Measurements from ENCODE around the gene MACIR. TPM values are rescaled to one million over a fixed set of nuclear protein-coding genes. Genes with fewer than 3 reads are reported as not detected.

The MACIR gene, protein sequence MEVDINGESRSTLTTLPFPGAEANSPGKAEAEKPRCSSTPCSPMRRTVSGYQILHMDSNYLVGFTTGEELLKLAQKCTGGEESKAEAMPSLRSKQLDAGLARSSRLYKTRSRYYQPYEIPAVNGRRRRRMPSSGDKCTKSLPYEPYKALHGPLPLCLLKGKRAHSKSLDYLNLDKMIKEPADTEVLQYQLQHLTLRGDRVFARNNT
- total RNA-seq: 7.6 TPM
- polyA plus RNA-seq: 6.0 TPM
- long read RNA-seq, donor 1: 0 reads
- long read RNA-seq, donor 2: 0 reads
- long read RNA-seq, donor 3, transcript C5orf30-201 (3 exons, 3,049 nt): major isoform, 9 of 12 reads
- long read RNA-seq, donor 3, partial matches to known transcripts: 0 of 12 reads
- long read RNA-seq, donor 3, other reads (novel, unspliced or antisense): 0 of 12 reads
- long read RNA-seq, donor 4, partial matches to known transcripts: 0 of 1 reads
- long read RNA-seq, donor 4, other reads (novel, unspliced or antisense): 0 of 1 reads
- long read RNA-seq, donor 5, transcript C5orf30-201 (3 exons, 3,049 nt): major isoform, 5 of 18 reads
- long read RNA-seq, donor 5, partial matches to known transcripts: 10 of 18 reads
- long read RNA-seq, donor 5, other reads (novel, unspliced or antisense): 0 of 18 reads
- long read RNA-seq, donor 6, partial matches to known transcripts: 0 of 3 reads
- long read RNA-seq, donor 6, other reads (novel, unspliced or antisense): 0 of 3 reads
- long read RNA-seq, donor 7, partial matches to known transcripts: 0 of 4 reads
- long read RNA-seq, donor 7, other reads (novel, unspliced or antisense): 0 of 4 reads
- long read RNA-seq, donor 8: 0 reads
- long read RNA-seq, donor 9, partial matches to known transcripts: 0 of 3 reads
- long read RNA-seq, donor 9, other reads (novel, unspliced or antisense): 0 of 3 reads
- long read RNA-seq, donor 10, partial matches to known transcripts: 0 of 1 reads
- long read RNA-seq, donor 10, other reads (novel, unspliced or antisense): 0 of 1 reads

DNA sequence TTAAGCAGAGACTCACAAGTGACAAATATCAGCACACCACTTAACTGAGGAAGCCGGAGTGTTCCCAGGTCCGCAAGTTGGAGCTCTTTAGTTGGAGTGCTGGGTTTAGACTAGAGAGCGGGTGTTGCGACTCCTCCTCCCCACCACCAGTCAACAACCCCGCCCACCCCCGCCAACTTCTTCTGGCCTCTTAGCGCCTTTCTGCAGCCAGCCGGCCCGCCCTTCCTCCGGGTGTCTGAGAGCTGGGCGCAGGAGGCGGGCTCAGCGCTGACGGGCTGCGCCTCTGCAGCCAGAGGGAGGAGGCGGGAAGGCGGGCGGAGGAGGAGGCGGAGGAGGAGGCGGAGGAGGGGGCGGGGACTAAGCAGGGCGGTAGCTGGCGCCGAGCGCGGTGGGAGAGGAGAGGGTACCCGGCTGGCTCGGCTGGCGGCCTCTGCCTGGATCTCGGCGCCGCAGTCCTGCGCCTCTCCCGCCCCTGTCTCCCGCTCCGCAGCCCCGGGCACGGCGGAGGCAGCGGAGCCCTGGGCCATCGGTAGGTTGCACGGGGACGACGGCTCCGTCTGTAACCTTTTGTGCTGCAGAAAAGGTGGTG, at the start of gene MACIR:
MACIR (plus strand) TSS at position 396 of the 589 bp plus-strand sequence. CDS start 17,157 bp downstream, outside the sequence.
- peaks cover 0 to 3% of the 10 kb centered on the region in 2 donors for H3K27me3 ChIP-seq (ENCODE audit: control insufficient read depth in 2 of 2, insufficient read depth in 1 of 2, low read length in 1 of 2)
- no peaks in the 10 kb centered on the region for H3K36me3 ChIP-seq (ENCODE audit: control insufficient read depth in 2 of 2, insufficient read depth in 2 of 2, low read length in 1 of 2)
- WGBS: under 1% methylated on average over 45 of the region's 45 CpGs
- peak; percentile 85 to 97 (median 93) for DNase-seq (ENCODE audit: low read depth in 6 of 9, low spot score in 9 of 9)
- peak within 1 kb of the TSS; percentile 91 to 92 for H3K27ac ChIP-seq (ENCODE audit: low read depth in 1 of 2, low read length in 1 of 2)
- H3K9me3 ChIP-seq (ENCODE audit: control insufficient read depth in 2 of 2, insufficient read depth in 1 of 2, low read length in 1 of 2): no peaks in the 10 kb centered on the region
- H3K4me1 ChIP-seq (ENCODE audit: control insufficient read depth in 2 of 2, insufficient read depth in 2 of 2, low read length in 2 of 2): peaks cover 0 to 6% of the 10 kb centered on the region in 2 donors
- peak within 1 kb of the TSS; percentile 73 to 75 for H3K4me3 ChIP-seq (ENCODE audit: low read length in 2 of 2)

DNA sequence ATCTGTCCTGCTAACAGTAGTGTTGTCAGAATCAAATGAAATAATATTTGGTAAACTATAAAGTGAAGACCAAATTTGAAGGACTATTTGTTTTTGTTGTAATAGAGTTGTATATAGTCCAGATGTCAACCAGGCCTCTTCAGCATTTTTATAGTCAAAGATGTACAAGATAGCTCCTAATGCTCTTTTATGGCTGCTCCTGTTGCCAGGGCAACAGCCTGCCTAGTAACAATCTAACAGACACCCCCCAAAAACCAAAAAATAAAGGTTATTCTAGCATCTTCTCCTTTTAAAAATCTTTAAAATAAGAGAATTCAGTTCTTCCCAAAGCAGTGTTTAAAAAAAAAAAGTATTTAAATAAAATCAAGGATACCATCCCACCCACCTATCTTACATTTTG, 49.5 kb upstream of the MACIR start:
- H3K4me3 ChIP-seq (ENCODE audit: low read length in 2 of 2): no peak overlapping the region
- H3K27ac ChIP-seq (ENCODE audit: low read depth in 1 of 2, low read length in 1 of 2): no peak overlapping the region
- DNase-seq (ENCODE audit: low read depth in 6 of 9, low spot score in 9 of 9): no peak
- no peaks in the 10 kb centered on the region for H3K27me3 ChIP-seq (ENCODE audit: control insufficient read depth in 2 of 2, insufficient read depth in 1 of 2, low read length in 1 of 2)
- H3K4me1 ChIP-seq (ENCODE audit: control insufficient read depth in 2 of 2, insufficient read depth in 2 of 2, low read length in 2 of 2): no peaks in the 10 kb centered on the region
- no peaks in the 10 kb centered on the region for H3K9me3 ChIP-seq (ENCODE audit: control insufficient read depth in 2 of 2, insufficient read depth in 1 of 2, low read length in 1 of 2)
- H3K36me3 ChIP-seq (ENCODE audit: control insufficient read depth in 2 of 2, insufficient read depth in 2 of 2, low read length in 1 of 2): peaks cover 3% of the 10 kb centered on the region in 2 donors

DNA sequence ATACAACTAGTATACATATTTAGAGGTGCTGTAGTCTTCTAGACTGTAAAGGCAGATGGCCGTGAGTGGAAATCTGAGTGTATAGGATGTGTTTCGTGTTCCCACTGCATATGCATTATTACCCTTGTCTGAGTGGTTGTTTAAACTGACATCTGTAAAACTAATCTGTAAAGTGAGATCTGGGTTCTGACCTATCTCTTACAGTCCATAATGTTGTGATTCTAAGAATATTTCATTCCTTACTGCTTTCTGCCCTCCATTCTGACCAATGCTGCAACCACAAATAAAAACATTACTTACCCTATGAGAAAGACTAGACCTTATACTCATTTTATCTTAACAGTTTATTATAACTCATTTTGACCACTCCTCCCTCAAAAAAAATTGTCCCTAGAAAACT, 47.6 kb upstream of the MACIR start:
- Histone ChIP-seq H3K9me3 (ENCODE audit: control insufficient read depth in 2 of 2, insufficient read depth in 1 of 2, low read length in 1 of 2) (no peaks in the 10 kb centered on the region), H3K27me3 (ENCODE audit: control insufficient read depth in 2 of 2, insufficient read depth in 1 of 2, low read length in 1 of 2) (no peaks in the 10 kb centered on the region), H3K36me3 (ENCODE audit: control insufficient read depth in 2 of 2, insufficient read depth in 2 of 2, low read length in 1 of 2) (peaks cover 0 to 3% of the 10 kb centered on the region in 2 donors), H3K4me3 (ENCODE audit: low read length in 2 of 2) (no peak overlapping the region), H3K27ac (ENCODE audit: low read depth in 1 of 2, low read length in 1 of 2) (no peak overlapping the region), H3K4me1 (ENCODE audit: control insufficient read depth in 2 of 2, insufficient read depth in 2 of 2, low read length in 2 of 2) (no peaks in the 10 kb centered on the region)
- WGBS: 97% methylated on average over 2 of the region's 2 CpGs
- no peak for DNase-seq (ENCODE audit: low read depth in 6 of 9, low spot score in 9 of 9)

DNA sequence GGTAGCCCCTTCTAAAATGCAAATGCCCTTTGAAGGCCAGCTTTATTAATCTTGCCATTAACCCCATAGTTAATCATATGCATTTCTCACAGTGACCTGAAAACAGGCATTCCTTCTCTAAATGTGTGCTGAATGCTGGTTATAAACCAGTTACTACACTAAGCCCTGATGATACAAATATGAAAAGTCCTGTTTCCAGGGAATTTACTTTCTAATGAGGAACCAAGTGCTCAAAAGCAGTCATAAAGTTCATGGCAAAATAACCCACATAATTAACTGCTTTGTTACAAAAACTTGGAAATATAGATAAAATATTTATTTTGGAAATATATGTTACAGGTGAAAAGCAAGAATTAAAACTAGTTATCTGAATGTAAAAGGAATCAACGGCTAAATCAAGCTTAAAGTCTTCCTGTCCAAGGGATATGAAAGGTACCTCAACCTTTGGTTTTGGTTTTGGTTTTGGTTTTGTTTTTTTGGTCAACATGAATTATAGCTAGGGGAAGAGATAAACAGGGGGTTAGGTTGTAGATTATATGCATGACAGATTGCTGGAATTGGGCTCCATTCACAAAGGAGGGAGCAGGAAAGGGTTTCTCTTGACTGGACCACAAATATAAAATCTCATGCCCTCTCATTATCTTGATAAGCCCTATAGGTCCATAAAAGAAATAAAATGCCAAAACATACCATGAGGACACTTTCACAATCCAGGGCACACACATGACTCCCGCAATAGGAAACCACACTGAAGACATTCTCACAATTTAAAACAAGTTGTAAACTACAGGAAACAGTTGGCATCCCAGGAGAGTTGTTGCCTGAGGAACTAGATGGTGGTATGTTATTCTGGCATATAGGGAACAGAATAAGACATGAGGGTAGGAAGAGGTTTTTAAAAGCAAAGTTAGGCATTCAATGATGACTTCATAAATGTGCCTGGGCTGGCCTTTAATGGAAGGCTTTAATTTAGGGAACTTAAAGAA, 46.7 kb upstream of the MACIR start:
- Histone ChIP-seq H3K4me3 (ENCODE audit: low read length in 2 of 2) (no peak overlapping the region), H3K9me3 (ENCODE audit: control insufficient read depth in 2 of 2, insufficient read depth in 1 of 2, low read length in 1 of 2) (no peaks in the 10 kb centered on the region), H3K27me3 (ENCODE audit: control insufficient read depth in 2 of 2, insufficient read depth in 1 of 2, low read length in 1 of 2) (no peaks in the 10 kb centered on the region), H3K36me3 (ENCODE audit: control insufficient read depth in 2 of 2, insufficient read depth in 2 of 2, low read length in 1 of 2) (no peaks in the 10 kb centered on the region), H3K4me1 (ENCODE audit: control insufficient read depth in 2 of 2, insufficient read depth in 2 of 2, low read length in 2 of 2) (no peaks in the 10 kb centered on the region), H3K27ac (ENCODE audit: low read depth in 1 of 2, low read length in 1 of 2) (no peak overlapping the region)
- WGBS: 34% methylated on average over 2 of the region's 2 CpGs
- DNase-seq (ENCODE audit: low read depth in 6 of 9, low spot score in 9 of 9): no peak

DNA sequence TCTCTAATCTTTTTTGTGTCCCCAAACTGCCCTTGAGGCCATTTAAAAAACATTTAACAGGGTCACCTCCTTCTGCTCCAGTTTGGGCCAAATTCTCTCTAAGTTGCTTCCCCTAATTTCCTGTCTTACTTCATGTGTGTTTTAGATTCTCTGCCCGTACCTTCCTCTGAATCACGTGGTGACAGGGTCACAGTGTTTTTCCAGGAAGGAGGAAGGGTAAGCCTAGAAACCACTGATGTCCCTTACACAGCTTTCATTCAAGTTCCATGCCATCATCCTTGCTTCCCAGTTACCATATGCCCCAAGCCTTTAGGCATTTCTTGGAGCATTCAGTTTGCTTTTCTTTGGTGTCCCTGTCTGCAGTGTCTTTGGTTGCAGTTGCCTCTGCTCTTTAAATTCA, 42.4 kb upstream of the MACIR start:
- Histone ChIP-seq H3K36me3 (ENCODE audit: control insufficient read depth in 2 of 2, insufficient read depth in 2 of 2, low read length in 1 of 2) (no peaks in the 10 kb centered on the region), H3K9me3 (ENCODE audit: control insufficient read depth in 2 of 2, insufficient read depth in 1 of 2, low read length in 1 of 2) (no peaks in the 10 kb centered on the region), H3K27me3 (ENCODE audit: control insufficient read depth in 2 of 2, insufficient read depth in 1 of 2, low read length in 1 of 2) (no peaks in the 10 kb centered on the region), H3K27ac (ENCODE audit: low read depth in 1 of 2, low read length in 1 of 2) (no peak overlapping the region), H3K4me3 (ENCODE audit: low read length in 2 of 2) (no peak overlapping the region), H3K4me1 (ENCODE audit: control insufficient read depth in 2 of 2, insufficient read depth in 2 of 2, low read length in 2 of 2) (no peaks in the 10 kb centered on the region)
- DNase-seq (ENCODE audit: low read depth in 6 of 9, low spot score in 9 of 9): no peak
- WGBS: 35% methylated on average over 2 of the region's 2 CpGs

DNA sequence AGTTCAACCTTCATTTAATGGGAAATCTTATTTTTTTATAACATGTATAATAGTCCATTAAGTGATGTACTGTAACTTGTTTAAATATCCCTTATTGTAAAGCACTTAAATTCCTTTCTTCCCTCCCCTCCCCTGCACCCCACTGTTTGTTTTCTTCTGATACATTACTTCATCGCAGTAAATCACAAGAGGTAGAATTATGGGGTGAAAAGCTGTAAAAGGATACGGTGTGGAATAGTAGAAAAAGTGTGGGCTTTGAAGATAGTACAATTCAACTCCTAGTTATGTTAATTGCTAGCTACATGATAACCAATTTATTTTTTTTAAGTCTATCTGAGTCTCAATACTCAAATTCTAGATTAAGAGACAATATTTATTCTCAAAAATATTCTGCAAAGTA, 41.9 kb upstream of the MACIR start:
- WGBS: 87% methylated on average over 2 of the region's 2 CpGs
- no peak for DNase-seq (ENCODE audit: low read depth in 6 of 9, low spot score in 9 of 9)
- Histone ChIP-seq H3K36me3 (ENCODE audit: control insufficient read depth in 2 of 2, insufficient read depth in 2 of 2, low read length in 1 of 2) (no peaks in the 10 kb centered on the region), H3K9me3 (ENCODE audit: control insufficient read depth in 2 of 2, insufficient read depth in 1 of 2, low read length in 1 of 2) (no peaks in the 10 kb centered on the region), H3K27me3 (ENCODE audit: control insufficient read depth in 2 of 2, insufficient read depth in 1 of 2, low read length in 1 of 2) (no peaks in the 10 kb centered on the region), H3K27ac (ENCODE audit: low read depth in 1 of 2, low read length in 1 of 2) (no peak overlapping the region), H3K4me1 (ENCODE audit: control insufficient read depth in 2 of 2, insufficient read depth in 2 of 2, low read length in 2 of 2) (no peaks in the 10 kb centered on the region), H3K4me3 (ENCODE audit: low read length in 2 of 2) (no peak overlapping the region)

DNA sequence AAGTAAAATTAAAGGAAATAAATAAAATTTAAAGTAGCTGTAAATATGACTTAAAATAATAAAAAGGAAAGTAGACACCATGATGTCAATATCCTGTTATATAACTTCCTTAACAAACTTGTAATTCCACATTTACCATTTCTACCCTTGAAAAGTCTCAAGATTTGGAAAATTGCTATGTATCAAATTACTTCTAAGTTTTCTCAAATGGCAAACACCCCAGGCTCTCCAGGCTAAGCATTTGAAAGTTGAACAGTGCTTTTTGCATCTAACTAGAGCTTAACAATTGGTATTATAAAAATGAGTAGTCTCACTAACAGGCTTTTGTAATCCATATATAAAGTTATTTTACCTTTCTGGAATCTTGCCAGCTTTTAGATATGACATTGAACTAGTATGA, 41.5 kb upstream of the MACIR start:
- H3K36me3 ChIP-seq (ENCODE audit: control insufficient read depth in 2 of 2, insufficient read depth in 2 of 2, low read length in 1 of 2): no peaks in the 10 kb centered on the region
- H3K27ac ChIP-seq (ENCODE audit: low read depth in 1 of 2, low read length in 1 of 2): no peak overlapping the region
- no peak overlapping the region for H3K4me3 ChIP-seq (ENCODE audit: low read length in 2 of 2)
- no peaks in the 10 kb centered on the region for H3K4me1 ChIP-seq (ENCODE audit: control insufficient read depth in 2 of 2, insufficient read depth in 2 of 2, low read length in 2 of 2)
- no peaks in the 10 kb centered on the region for H3K27me3 ChIP-seq (ENCODE audit: control insufficient read depth in 2 of 2, insufficient read depth in 1 of 2, low read length in 1 of 2)
- no peaks in the 10 kb centered on the region for H3K9me3 ChIP-seq (ENCODE audit: control insufficient read depth in 2 of 2, insufficient read depth in 1 of 2, low read length in 1 of 2)
- DNase-seq (ENCODE audit: low read depth in 6 of 9, low spot score in 9 of 9): no peak

DNA sequence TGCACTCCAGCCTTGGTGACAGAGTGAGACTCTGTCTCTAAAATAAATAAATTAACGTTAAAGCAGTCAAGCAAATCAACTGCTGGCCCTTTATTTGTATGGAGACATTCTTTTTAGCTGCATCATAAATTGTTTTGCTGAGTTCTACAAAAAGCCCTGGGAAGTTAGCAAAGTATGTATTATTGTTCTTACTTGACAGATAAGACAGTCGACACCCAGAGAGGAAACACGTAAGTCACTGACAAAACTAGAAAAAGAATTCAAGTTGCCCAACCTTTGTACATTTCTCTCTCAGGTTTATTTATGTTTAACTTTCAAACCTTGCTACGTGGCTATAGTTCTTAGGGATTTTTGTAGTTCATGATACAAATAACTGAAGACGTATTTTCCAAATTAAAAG, 40.4 kb upstream of the MACIR start:
- DNase-seq (ENCODE audit: low read depth in 6 of 9, low spot score in 9 of 9): no peak

More for the DNA sequence above, 40.4 kb upstream of the MACIR start:
- Histone ChIP-seq H3K4me1 (ENCODE audit: control insufficient read depth in 2 of 2, insufficient read depth in 2 of 2, low read length in 2 of 2) (no peaks in the 10 kb centered on the region), H3K27ac (ENCODE audit: low read depth in 1 of 2, low read length in 1 of 2) (no peak overlapping the region), H3K27me3 (ENCODE audit: control insufficient read depth in 2 of 2, insufficient read depth in 1 of 2, low read length in 1 of 2) (no peaks in the 10 kb centered on the region), H3K4me3 (ENCODE audit: low read length in 2 of 2) (no peak overlapping the region), H3K36me3 (ENCODE audit: control insufficient read depth in 2 of 2, insufficient read depth in 2 of 2, low read length in 1 of 2) (no peaks in the 10 kb centered on the region), H3K9me3 (ENCODE audit: control insufficient read depth in 2 of 2, insufficient read depth in 1 of 2, low read length in 1 of 2) (no peaks in the 10 kb centered on the region)
- 93% methylated on average over 5 of the region's 5 CpGs for WGBS
